NCI-H2196 treated with DMSO at 0.1 percent for 48 hours (cell line): Measurements from ENCODE around the gene EMILIN2.
"Not testable (repeated sequence)": the region's sequence is repeated elsewhere in the genome, so short reads cannot be mapped to it uniquely, and the experiment has no call there.

Experiments
- DNase-seq: peaks from one replicate; lab custom pipeline; 2025; ENCODE audit not compliant: unreplicated experiment; lab: John Stamatoyannopoulos, UW

The EMILIN2 gene

GRCh38 chr18:2846636-2847316 is at the start of gene EMILIN2:
EMILIN2 (plus strand) TSS chr18:2847006; CDS start chr18:2847189, 183 bp downstream.
- no peak for DNase-seq

DNA sequence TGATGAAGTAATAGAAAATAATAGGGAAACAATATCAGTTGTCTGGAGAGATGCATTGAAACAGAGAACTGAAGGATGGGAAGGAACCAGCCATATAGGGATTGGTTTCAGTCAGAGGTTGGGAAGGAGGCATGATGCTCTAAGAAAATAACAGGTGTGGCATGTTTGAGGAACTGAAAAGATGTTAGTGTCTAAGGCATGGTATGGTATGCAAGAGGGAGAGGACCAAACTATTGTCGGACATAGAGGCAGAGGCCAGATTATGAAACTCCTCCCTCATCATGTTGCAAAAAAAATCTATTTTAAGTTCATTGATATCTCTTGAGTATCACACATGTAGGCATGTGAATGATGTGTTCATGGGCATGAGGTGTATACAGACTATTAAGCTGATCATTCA is 48.9 kb upstream of the EMILIN2 start:
- DNase-seq: no peak

DNA sequence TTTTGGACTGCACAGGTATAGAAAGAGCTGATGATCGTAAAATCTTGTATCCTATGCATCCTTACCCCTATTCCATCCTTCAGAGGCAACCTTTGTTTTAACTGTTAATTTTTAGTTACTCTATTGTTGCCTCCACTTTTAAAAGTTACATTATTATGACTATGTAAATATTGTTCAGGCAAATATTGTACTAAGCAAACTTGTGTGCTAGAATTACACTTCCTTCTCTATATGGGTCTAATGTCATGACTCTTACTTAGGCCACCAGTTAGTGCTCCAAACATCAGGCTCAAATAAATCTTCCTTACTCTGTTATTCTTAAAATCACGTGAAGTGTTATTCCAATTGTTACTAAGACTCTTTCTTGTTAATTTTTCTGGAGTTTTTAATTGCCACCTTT is 47.4 kb upstream of the EMILIN2 start:
- no peak for DNase-seq

DNA sequence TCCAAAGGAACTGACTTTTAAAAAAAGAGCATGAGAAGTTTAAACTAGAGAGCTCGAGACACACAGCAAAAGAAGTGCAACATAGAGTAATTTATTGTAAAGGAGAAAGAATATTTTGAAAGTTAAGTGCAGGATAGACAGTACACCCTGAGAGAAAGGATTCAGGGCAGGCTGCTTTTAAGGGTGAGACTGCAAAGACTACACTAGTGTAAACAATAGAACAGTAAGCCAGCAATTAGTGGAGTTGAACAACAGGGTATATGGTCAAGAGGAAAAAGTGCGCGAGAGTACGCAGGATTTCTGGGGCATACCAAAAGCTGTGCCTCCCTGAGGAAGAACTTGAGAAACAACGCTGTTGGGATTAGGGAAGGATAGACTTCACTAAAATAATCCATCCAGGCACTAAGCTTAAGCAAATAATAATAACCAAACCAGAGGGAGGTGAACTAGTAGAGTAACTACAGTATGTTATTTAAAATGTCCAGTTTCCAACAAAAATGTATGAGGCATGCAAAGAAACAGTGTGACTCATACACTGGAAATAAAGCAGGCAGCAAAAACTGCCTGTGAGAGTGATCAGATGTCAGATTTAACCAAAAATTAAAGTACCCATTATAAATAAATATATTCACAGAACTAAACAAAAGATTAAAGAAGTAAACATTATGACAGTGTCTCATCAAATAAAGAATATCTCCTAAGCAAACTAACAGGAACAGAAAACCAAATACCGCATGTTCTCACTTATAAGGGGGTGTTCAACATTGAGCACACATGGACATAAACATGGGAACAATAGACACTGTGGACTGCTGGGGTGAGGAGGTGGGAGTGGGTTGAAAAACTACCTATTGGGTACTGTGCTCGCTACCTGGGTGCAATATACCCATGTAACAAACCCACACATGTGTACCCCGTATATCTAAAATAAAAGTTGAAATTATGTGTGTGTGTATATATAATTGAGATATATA is 40.5 kb upstream of the EMILIN2 start:
- no peak for DNase-seq

DNA sequence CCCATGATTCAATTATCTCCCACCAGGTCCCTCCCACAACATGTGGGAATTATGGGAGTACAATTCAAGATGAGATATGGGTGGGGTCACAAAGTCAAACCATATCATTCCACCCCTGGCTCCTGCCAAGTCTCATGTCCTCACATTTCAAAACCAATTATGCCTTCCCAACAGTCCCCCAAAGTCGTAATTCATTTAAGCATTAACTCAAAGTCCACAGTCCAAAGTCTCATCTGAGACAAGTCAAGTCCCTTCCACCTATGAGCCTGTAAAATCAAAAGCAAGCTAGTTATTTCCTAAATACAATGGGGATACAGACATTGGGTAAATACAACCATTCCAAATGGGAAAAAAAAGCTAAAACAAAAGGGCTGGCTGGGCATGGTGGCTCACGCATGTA is 38.2 kb upstream of the EMILIN2 start:
- DNase-seq: not testable (repeated sequence)

DNA sequence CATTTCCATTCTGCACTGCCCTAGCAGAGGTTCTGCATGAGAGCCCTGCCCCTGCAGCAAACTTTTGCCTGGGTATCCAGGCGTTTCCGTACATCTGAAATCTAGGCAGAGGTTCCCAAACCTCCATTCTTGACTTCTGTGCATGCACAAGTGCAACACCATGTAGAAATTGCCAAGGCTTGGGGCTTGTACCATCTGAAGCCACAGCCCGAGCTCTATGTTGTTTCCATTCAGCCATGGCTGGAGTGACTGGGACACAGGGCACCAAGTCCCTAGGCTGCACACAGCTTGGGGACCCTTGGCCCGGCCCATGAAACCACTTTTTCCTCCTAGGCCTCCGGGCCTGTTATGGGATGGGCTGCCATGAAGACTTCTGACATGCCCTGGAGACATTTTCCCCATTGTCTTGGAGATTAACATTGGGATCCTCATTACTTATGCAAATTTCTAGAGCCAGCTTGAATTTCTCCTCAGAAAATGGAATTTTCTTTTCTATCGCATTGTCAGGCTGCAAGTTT is 37.1 kb upstream of the EMILIN2 start:
- DNase-seq: not testable (repeated sequence)

- no peak for DNase-seq
These were observed 35.4 kb upstream of the EMILIN2 start for GRCh38 chr18:2811416-2811815.

GRCh38 chr18:2814928-2815327 is 31.9 kb upstream of the EMILIN2 start:
- no peak for DNase-seq

DNA sequence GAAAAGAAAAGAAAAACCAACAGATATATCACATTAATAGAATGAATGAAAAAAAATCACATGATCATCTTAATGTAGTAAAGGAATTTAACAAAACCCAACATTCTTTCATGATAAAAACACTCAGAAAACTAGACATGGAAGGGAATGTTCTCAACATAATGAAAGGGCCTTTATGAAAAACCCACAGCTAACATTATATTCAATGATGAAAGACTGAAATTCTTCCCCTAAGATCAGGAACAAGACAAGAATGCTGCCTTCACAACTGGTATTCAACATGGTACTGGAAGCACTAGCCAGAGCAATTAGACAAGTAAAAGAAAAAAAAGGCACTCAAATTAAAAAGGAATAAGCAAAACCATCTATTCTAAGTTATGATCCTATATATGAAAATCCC is 28.5 kb upstream of the EMILIN2 start:
- DNase-seq: no peak

- no peak for DNase-seq
These were observed 25.1 kb upstream of the EMILIN2 start for GRCh38 chr18:2821695-2822094.

DNA sequence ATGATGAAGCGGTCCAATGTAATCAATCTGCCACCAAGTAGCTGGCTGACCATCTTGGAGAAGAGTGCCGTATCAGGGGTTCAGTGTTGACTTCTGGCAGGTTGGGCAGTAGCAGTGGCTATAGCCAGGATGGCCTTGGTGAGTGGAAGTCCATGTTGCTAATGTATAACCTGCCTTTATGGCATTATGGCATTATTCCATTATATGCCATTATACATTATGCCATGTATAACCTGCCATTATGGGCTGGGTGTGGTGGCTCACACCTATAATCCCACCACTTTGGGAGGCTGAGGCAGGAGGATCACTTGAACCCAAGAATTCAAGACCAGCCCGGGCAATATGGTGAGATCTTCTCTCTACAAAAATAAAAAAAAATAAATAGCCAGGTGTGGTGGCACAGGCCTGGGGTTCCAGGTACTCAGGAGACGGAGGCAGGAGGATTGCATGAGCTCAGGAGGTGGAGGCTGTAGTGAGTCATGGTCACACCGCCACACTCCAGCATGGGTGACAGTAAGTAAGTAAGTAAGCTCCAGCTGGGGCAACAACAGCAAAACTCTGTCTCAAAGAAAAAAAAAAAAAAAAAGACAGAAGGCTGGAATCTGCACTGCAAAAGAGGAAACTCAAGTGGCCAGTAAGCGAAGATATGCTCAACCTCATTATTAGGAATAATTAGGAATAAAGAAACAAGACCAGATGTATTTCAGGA is 24.4 kb upstream of the EMILIN2 start:
- DNase-seq: no peak

GRCh38 chr18:2823202-2823601 is 23.6 kb upstream of the EMILIN2 start:
- DNase-seq: no peak

GRCh38 chr18:2823966-2824365 is 22.8 kb upstream of the EMILIN2 start:
- no peak for DNase-seq

GRCh38 chr18:2824865-2825264 is 21.9 kb upstream of the EMILIN2 start:
- no peak for DNase-seq

- no peak for DNase-seq
These were observed 21.1 kb upstream of the EMILIN2 start for GRCh38 chr18:2825613-2826175.

DNA sequence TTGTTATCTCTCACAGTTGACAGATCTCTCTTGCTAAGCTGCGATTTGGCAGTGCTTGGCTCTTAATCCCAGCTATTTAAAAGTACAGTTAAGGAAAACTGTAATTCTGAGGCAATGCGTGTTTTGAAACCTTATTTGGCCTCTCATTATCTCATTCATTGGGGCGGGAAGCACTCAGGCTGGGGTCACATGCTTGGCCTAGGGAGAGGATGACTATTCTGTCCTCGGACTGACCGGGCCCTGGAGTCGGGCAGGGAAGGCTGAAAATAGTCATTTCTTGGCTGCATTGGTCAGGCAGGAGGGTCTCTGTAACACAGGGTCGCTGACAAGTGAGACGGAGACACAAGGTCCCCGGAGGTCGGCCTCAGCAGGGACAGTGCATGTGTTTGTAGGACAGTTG is 20.2 kb upstream of the EMILIN2 start:
- DNase-seq: no peak

- no peak for DNase-seq
These were observed 19.7 kb upstream of the EMILIN2 start for GRCh38 chr18:2827061-2827460.

GRCh38 chr18:2836118-2836517 is 10.7 kb upstream of the EMILIN2 start:
- DNase-seq: not testable (repeated sequence)

GRCh38 chr18:2837290-2837689 is 9.5 kb upstream of the EMILIN2 start:
- not testable (repeated sequence) for DNase-seq

DNA sequence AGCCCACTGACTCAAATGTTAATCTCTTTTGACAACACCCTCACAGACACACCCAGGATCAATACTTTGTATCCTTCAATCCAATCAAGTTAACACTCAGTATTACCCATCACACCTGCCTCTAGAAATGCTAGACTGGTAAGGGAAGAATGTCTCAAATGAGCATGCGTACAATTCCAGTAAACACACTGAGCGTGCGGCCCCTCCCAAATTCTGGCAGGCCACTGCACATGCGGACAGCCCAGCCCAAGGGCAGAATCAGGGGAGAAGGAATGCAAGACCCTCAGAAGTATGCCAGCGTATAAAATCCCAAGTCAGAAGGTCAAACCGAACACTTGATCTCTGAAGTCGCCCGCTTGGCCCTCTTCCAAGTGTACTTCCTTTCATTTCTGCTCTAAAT is 7.6 kb upstream of the EMILIN2 start:
- DNase-seq: no peak

DNA sequence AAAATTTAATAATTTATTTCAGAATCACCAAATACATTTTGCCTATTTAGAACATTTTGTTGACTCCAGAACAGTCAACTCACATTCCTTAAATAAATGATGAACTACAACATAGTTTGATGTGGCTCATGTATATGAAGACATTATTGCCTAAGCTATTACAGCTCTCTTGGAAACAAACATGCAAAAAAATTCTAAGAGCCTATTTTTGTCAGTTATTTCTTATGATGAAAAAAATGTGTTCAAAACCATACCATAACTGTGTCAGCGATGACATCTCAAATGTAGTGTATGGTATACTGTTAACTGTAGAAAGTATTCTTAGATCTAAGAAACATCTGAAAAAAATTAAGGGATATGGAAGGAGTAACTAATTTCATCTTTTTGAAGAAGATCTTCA is 6.3 kb upstream of the EMILIN2 start:
- DNase-seq: no peak
